Thyroid gland (tissue), 4 donors: ENCODE results near the gene SLC12A4.

ENCODE experiments used
- POLR2A ChIP-seq, 2 donors: fragments of 450-650 bp; IDR thresholded peaks; one replicate each; pipeline ENCODE4 v1.6.1; 2017; ENCODE audit warnings: antibody characterized with exemption in 2 of 2, mild to moderate bottlenecking in 2 of 2, moderate library complexity in 1 of 2
- TF ChIP-seq, protein P1 (sequence below), 6 experiments: fragments of 200-600 bp in 3 of 6; fragments of 450-650 bp in 3 of 6; sonication (generic) in 3 of 6; IDR thresholded peaks; one replicate each; pipeline ENCODE4 v1.5.1; 2016 to 2019; ENCODE audit warnings: antibody characterized with exemption in 6 of 6, mild to moderate bottlenecking in 2 of 6, inconsistent platforms in 1 of 6, moderate library complexity in 1 of 6

- TF ChIP-seq, protein P1, sequence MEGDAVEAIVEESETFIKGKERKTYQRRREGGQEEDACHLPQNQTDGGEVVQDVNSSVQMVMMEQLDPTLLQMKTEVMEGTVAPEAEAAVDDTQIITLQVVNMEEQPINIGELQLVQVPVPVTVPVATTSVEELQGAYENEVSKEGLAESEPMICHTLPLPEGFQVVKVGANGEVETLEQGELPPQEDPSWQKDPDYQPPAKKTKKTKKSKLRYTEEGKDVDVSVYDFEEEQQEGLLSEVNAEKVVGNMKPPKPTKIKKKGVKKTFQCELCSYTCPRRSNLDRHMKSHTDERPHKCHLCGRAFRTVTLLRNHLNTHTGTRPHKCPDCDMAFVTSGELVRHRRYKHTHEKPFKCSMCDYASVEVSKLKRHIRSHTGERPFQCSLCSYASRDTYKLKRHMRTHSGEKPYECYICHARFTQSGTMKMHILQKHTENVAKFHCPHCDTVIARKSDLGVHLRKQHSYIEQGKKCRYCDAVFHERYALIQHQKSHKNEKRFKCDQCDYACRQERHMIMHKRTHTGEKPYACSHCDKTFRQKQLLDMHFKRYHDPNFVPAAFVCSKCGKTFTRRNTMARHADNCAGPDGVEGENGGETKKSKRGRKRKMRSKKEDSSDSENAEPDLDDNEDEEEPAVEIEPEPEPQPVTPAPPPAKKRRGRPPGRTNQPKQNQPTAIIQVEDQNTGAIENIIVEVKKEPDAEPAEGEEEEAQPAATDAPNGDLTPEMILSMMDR (IDR thresholded peaks at IDR 0.05), result no peak
- TF ChIP-seq POLR2A (IDR thresholded peaks at IDR 0.05), result no peak
Measured at GRCh38 chr16:67977469-67978227, 9.2 kb upstream of the SLC12A4 start.
